Ishikawa (cell line): ENCODE measurements around the gene NRXN3.
A peak's percentile ranks its signal among the peaks of the same experiment; 100 is the strongest.

ENCODE experiments used
- EP300 ChIP-seq: IDR thresholded peaks from 2 replicates; pipeline ENCODE4 v1.6.1; 2012; ENCODE audit warnings: borderline replicate concordance
- RAD21 ChIP-seq: IDR thresholded peaks from 2 replicates; pipeline ENCODE4 v1.6.1; 2012; ENCODE audit warnings: low read depth
- TEAD4 ChIP-seq: IDR thresholded peaks from 2 replicates; pipeline ENCODE4 v1.6.1; 2012
- YY1 ChIP-seq: IDR thresholded peaks from 2 replicates; pipeline ENCODE4 v1.6.1; 2012; ENCODE audit warnings: low read depth
- TF ChIP-seq, protein P1 (sequence below): IDR thresholded peaks from 2 replicates; pipeline ENCODE4 v1.6.1; 2012
- TF ChIP-seq, protein P2 (sequence below): IDR thresholded peaks from 2 replicates; pipeline ENCODE4 v1.6.1; 2012; ENCODE audit warnings: low read depth, mild to moderate bottlenecking
- TF ChIP-seq, protein P3 (sequence below): IDR thresholded peaks from 2 replicates; pipeline ENCODE4 v1.6.1; 2012

DNA sequence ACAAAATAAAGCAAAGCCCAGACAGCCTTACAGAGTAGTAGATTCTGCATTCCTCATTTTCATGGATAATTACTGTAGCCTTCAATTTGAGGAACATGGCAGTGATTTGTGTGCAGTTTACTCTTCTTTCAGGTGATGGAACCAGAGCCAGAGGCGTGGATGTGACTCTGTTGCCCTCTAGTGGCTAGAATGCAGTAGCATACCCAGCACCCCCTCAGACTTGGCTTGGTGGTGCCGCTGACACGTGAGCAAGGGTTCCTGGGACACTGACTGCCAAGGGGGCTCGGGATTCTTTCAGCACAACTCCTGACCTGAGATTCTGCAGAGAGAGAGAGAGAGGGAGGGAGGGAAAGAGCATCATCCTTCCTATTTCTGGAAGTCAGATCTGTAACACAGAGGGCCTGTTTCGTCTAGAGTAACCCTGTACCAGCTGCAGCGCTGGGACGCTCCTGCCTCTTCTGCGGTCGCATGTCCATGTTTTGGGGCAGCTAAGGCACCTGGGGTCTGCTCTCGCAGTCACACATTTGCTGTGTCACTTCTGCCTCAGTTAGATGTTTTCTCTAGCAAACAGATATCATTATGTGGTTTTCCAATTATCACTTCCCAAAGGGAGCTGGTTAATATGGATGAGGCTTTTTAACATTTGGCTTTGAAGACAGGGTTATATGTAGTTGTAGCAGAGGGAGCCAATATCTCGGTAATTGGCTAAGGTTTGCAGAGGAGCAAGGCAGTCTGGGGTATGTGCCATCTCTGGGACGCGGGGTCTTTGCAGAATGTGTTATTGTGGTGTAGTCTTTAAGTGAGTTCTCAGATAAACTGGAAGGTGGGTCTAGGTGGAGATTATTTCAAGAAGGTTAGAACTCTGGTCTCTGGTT is 428.1 kb downstream of the NRXN3 start:
- TF ChIP-seq, protein P1, sequence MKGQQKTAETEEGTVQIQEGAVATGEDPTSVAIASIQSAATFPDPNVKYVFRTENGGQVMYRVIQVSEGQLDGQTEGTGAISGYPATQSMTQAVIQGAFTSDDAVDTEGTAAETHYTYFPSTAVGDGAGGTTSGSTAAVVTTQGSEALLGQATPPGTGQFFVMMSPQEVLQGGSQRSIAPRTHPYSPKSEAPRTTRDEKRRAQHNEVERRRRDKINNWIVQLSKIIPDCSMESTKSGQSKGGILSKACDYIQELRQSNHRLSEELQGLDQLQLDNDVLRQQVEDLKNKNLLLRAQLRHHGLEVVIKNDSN: peak; percentile 41; the same call in 1 of the 2 replicates
- TF ChIP-seq, protein P2, sequence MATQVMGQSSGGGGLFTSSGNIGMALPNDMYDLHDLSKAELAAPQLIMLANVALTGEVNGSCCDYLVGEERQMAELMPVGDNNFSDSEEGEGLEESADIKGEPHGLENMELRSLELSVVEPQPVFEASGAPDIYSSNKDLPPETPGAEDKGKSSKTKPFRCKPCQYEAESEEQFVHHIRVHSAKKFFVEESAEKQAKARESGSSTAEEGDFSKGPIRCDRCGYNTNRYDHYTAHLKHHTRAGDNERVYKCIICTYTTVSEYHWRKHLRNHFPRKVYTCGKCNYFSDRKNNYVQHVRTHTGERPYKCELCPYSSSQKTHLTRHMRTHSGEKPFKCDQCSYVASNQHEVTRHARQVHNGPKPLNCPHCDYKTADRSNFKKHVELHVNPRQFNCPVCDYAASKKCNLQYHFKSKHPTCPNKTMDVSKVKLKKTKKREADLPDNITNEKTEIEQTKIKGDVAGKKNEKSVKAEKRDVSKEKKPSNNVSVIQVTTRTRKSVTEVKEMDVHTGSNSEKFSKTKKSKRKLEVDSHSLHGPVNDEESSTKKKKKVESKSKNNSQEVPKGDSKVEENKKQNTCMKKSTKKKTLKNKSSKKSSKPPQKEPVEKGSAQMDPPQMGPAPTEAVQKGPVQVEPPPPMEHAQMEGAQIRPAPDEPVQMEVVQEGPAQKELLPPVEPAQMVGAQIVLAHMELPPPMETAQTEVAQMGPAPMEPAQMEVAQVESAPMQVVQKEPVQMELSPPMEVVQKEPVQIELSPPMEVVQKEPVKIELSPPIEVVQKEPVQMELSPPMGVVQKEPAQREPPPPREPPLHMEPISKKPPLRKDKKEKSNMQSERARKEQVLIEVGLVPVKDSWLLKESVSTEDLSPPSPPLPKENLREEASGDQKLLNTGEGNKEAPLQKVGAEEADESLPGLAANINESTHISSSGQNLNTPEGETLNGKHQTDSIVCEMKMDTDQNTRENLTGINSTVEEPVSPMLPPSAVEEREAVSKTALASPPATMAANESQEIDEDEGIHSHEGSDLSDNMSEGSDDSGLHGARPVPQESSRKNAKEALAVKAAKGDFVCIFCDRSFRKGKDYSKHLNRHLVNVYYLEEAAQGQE: no peak
- TF ChIP-seq EP300 (no peak), YY1 (no peak), TEAD4 (peak; percentile 96), RAD21 (peak; percentile 76)
- TF ChIP-seq, protein P3, sequence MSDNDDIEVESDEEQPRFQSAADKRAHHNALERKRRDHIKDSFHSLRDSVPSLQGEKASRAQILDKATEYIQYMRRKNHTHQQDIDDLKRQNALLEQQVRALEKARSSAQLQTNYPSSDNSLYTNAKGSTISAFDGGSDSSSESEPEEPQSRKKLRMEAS: no peak
